HG02840 (cell line): ENCODE measurements around the gene SYNPO2.
"Not testable (repeated sequence)": the region's sequence is repeated elsewhere in the genome, so short reads cannot be mapped to it uniquely, and the experiment has no call there.

ENCODE experiments used
- ATAC-seq: cut with Tn5 transposase; IDR thresholded peaks from one replicate; pipeline ENCODE4 v1.9.1; 2021; ENCODE audit warnings: mild to moderate bottlenecking, moderate library complexity, moderate number of reproducible peaks; ENCODE audit not compliant: unreplicated experiment, low FRiP score

SYNPO2 gene

GRCh38 chr4:118994030-118994429 is 105.4 kb downstream of the SYNPO2 start:
- ATAC-seq, result no peak

- ATAC-seq, result no peak
Measured at GRCh38 chr4:118995693-118996391, 107.2 kb downstream of the SYNPO2 start.

DNA sequence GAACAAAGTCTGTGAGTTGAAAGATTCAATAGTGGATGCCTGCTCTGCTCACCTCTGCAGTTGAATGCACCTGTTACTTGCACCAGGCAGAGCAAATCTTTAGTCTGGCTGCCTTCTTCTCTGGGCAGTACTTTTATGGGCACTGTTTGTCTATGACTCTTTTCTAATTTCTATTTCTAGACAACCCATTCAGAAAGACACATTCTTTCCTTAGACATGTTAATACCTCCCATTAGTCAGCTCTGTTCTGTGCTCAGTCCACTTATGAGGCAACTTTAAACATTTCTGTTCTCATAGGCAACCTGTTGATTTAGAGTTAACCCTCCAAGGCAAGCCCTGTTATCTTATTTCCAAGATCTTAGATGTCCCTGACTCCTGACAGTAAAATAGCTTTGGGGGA is 108.9 kb downstream of the SYNPO2 start:
- ATAC-seq, result no peak

DNA sequence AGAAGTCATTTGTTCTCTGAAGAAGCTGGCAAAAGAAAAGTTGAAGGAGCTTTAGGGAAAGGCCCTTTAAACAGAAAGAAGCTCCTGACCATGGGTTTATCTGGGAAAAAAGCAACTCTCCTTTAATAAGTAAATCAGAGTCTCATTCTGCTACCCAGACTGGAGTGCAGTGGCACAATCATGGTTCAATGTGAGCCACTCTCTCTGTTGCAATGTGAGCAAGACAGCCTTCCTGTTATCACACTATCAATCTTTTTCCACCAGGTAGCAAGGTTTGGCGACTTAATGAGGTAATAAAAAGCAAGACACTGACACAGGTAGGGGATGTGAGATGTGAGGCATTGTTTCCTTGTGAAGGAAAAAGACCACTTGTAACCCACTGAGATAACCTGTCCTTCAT is 111.3 kb downstream of the SYNPO2 start:
- no peak for ATAC-seq

- ATAC-seq, result no peak
Measured at GRCh38 chr4:119000400-119000799, 111.7 kb downstream of the SYNPO2 start.

DNA sequence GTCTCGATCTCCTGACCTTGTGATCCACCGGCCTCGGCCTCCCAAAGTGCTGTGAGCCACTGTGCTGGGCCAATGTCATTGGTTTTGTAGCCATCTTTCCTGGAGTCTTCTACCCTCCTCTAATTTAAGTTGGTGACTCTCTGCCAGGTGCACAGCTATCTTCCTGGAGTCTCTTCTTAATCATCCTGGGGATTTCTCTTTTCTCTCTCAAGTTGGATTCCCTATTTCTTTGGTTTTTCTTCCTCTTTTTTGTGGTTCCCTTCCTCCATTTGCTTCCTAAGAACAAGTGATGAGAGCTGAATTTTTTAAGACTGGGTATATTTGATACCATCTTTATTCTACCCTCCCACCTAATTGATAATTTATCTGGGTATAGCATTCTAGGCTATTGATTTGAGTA is 113.8 kb downstream of the SYNPO2 start:
- no peak for ATAC-seq

- not testable (repeated sequence) for ATAC-seq
Measured at GRCh38 chr4:119003001-119003400, 114.3 kb downstream of the SYNPO2 start.

DNA sequence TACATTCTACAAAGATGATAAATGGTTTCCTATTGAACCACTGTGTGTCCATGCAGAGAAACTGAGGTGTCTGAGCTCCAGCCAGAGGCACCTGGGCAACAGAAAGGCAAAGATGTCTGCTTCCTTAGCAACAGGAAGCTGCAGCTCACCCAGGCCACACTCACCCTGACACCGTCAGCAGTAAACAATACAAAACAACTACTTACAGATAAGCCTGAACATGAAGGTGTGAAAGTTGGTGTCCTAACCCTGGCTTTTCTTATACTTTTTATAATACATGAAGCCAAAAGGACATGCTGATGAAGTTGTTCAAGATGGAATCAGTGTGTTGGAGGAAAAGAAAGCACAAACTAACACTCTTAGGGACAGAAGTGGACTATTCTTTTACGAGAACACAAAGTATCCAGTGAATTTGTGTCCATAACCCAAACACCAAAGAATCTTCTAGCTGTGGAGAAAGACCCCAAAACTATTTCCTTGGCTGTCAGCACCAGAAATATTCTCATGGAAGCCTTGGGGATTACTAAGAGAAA is 117.3 kb downstream of the SYNPO2 start:
- no peak for ATAC-seq

DNA sequence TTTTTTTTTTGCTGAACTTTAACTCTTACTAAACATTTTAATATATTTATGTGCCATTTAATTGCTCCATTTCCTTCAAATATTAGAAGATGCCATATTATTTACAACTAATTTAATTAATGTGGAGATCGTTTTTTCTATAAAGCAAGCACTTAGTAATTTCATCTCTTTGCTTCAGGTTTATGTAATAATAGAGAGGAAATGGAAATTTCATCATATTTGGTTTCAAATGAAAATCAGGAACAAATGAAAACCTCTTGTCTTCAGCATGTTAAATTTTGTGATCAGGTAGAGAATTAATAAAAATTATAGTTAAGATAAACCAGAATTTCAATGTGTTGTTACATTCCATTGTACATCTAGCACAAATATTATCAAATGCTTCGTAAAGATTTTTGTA is 120.1 kb downstream of the SYNPO2 start:
- no peak for ATAC-seq

DNA sequence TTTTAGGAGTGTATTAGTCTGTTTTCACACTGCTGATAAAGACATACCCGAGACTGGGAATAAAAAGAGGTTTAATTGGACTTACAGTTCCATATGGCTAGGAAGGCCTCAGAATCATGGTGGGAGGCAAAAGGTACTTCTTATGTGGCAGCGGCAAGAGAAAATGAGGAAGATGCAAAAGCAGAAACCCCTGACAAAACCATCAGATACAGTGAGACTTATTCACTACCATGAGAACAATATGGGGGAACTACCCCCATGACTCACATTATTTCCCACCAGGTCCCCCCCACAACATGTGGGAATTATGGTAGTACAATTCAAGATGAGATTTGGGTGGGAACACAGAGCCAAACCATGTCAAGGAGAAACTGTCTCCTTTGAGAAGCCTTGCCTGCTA is 121.6 kb downstream of the SYNPO2 start:
- ATAC-seq, result not testable (repeated sequence)

DNA sequence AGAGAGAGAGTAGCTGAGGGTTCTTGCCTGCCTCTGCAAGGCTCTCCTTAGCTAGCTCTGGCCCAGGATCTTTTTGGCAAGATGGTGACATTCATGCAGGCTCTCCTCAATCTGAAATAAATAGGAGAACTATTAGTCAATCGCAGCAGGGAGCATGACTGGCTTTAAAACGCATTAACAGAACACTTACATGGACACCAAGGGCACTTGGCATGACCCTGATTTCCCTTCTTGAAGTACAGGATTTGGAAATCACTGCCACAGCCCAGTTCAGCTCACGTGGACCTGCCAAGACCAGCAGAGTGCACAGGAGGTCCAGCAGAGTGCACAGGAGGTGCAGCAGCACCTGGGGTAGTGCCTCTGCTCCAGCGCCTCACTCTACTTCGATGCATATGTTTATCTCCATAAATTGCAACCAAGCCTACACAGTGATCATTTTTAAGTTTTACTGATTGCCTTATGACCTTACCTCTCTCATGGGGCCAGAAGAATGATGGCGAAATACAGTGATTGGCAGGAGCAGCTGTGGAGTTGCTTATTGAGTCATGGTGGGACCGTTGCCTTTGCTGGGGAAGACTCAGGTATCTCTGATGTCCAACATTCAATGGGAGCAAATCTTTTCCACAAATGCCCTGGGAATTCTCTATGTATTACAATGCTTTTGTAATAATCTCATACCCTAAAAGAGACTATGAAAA is 122.4 kb downstream of the SYNPO2 start:
- no peak for ATAC-seq

DNA sequence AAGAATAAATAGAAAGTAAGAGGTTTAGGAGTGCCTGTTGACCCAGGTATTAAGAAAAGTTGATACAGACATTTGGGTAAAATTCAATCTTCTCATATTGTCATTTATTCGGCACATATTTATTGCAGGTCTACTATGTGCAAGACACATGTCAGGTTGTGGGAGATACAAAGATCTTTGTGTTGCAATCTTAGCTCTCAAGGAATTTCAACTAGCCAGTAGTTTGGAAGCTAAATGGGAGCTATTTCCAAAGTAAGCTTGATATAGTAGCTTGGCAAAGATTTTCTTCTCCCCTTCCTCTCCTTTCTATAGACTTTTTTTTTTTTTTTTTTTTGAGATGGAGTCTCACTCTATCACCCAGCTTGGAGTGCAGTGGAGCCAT is 122.9 kb downstream of the SYNPO2 start:
- no peak for ATAC-seq

- no peak for ATAC-seq
Measured at GRCh38 chr4:119014658-119015057, 126.0 kb downstream of the SYNPO2 start.

GRCh38 chr4:119016636-119017035 is 128.0 kb downstream of the SYNPO2 start:
- ATAC-seq, result no peak

DNA sequence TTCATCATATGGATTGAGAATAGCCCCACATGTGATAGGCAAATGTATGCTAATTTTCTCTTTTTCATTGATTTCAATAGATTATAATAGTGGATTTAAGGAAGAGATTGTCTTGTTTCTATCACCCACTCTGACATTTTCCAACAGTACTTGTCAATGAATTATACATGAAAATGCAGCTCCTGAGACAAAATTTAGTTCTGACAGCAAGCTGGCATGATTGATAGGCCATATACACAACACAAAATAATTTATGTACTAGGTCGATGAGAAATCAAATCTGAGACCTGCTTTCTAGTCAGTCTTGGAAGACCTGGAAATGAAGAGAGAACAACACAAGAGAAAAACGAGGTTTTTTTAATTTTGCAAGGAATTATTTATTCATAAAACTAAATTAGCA is 129.0 kb downstream of the SYNPO2 start:
- no peak for ATAC-seq

GRCh38 chr4:119020158-119020557 is 131.5 kb downstream of the SYNPO2 start:
- no peak for ATAC-seq

GRCh38 chr4:119022520-119022919 is 133.9 kb downstream of the SYNPO2 start:
- not testable (repeated sequence) for ATAC-seq

GRCh38 chr4:119024102-119024501 is 135.4 kb downstream of the SYNPO2 start:
- no peak for ATAC-seq

DNA sequence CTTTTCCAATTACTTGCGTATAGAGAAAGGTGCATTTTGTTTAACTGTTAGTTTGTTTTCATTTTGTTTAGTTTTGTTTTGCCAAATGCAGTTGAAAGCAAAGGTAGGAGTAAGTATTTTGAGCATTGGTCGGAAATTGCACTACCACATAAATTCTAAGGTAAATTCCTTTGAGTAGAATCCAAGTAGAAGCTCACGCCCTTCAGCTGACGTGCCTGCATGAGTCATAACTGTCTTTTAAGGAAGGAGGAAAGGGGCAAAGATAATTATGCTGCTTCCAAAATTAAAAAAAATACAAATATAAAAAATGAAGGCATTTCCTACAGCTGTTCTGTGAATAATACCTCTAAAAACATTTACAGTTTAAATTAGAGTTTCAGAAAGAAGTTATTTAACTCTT is 136.8 kb downstream of the SYNPO2 start:
- ATAC-seq, result no peak

GRCh38 chr4:119025916-119026661 is 137.4 kb downstream of the SYNPO2 start:
- ATAC-seq, result no peak
